Glutamatergic neuron (in vitro differentiated cells): ENCODE results near the gene PPP1R13B. TPM values are rescaled to one million over a fixed set of nuclear protein-coding genes. Genes with fewer than 3 reads are reported as not detected.

ENCODE experiments used
- DNase-seq: peaks from one replicate; pipeline ENCODE4 v3.0.0; 2022
- H3K27ac Mint-ChIP-seq: one replicate; pipeline ENCODE4 v1.8.0; 2020; ENCODE audit warnings: mild to moderate bottlenecking, mixed read lengths, inconsistent platforms; ENCODE audit not compliant: unreplicated experiment
- H3K27me3 Mint-ChIP-seq: one replicate; pipeline ENCODE4 v1.8.0; 2020; ENCODE audit warnings: mild to moderate bottlenecking, moderate library complexity, mixed read lengths, inconsistent platforms; ENCODE audit not compliant: unreplicated experiment
- H3K36me3 Mint-ChIP-seq: one replicate; pipeline ENCODE4 v1.8.0; 2020; ENCODE audit warnings: mild to moderate bottlenecking, mixed read lengths, inconsistent platforms; ENCODE audit not compliant: unreplicated experiment
- H3K4me1 Mint-ChIP-seq: one replicate; pipeline ENCODE4 v1.8.0; 2020; ENCODE audit warnings: mild to moderate bottlenecking, low read depth, mixed read lengths, inconsistent platforms; ENCODE audit not compliant: unreplicated experiment
- H3K4me3 Mint-ChIP-seq: one replicate; pipeline ENCODE4 v1.8.0; 2020; ENCODE audit warnings: mild to moderate bottlenecking, mixed read lengths, inconsistent platforms; ENCODE audit not compliant: unreplicated experiment
- H3K9me3 Mint-ChIP-seq: one replicate; pipeline ENCODE4 v1.8.0; 2020; ENCODE audit warnings: mild to moderate bottlenecking, moderate library complexity, mixed read lengths, inconsistent platforms; ENCODE audit not compliant: unreplicated experiment
- total RNA-seq: library from RNA; stranded (reverse); fragmentation: NEBNext Ultra II Directional; extraction: Animal tissue kit (Norgen Biotek cat#: 25700); gene quantifications from one replicate; pipeline ENCODE4 v1.2.1, GENCODE V29; 2021; ENCODE audit not compliant: unreplicated experiment
- TF ChIP-seq, protein P1 (sequence below): fragments of 200-600 bp; sonication (generic); IDR thresholded peaks from one replicate; pipeline ENCODE4 v1.5.0; 2021; ENCODE audit not compliant: partially characterized antibody, unreplicated experiment

The PPP1R13B gene
- total RNA-seq, 1 donor from 2014 or later: 24.6 TPM

- TF ChIP-seq, protein P1, sequence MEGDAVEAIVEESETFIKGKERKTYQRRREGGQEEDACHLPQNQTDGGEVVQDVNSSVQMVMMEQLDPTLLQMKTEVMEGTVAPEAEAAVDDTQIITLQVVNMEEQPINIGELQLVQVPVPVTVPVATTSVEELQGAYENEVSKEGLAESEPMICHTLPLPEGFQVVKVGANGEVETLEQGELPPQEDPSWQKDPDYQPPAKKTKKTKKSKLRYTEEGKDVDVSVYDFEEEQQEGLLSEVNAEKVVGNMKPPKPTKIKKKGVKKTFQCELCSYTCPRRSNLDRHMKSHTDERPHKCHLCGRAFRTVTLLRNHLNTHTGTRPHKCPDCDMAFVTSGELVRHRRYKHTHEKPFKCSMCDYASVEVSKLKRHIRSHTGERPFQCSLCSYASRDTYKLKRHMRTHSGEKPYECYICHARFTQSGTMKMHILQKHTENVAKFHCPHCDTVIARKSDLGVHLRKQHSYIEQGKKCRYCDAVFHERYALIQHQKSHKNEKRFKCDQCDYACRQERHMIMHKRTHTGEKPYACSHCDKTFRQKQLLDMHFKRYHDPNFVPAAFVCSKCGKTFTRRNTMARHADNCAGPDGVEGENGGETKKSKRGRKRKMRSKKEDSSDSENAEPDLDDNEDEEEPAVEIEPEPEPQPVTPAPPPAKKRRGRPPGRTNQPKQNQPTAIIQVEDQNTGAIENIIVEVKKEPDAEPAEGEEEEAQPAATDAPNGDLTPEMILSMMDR: no peak
- no peaks in the 10 kb centered on the region for H3K36me3 Mint-ChIP-seq
- DNase-seq: no peak
- H3K9me3 Mint-ChIP-seq: peaks cover 9% of the 10 kb centered on the region
- H3K27me3 Mint-ChIP-seq: peaks cover 9% of the 10 kb centered on the region
- peak overlapping the region; percentile 62 for H3K27ac Mint-ChIP-seq
- H3K4me3 Mint-ChIP-seq: no peak overlapping the region
- peaks cover 29% of the 10 kb centered on the region for H3K4me1 Mint-ChIP-seq
Measured at GRCh38 chr14:103684871-103685270, 162.5 kb downstream of the PPP1R13B start.

- H3K27me3 Mint-ChIP-seq: peaks cover 6% of the 10 kb centered on the region
- H3K27ac Mint-ChIP-seq: peak overlapping the region; percentile 62
- H3K36me3 Mint-ChIP-seq: no peaks in the 10 kb centered on the region
- no peak overlapping the region for H3K4me3 Mint-ChIP-seq
- peaks cover 7% of the 10 kb centered on the region for H3K9me3 Mint-ChIP-seq
- H3K4me1 Mint-ChIP-seq: peaks cover 31% of the 10 kb centered on the region
- TF ChIP-seq, protein P1: no peak
- no peak for DNase-seq
Measured at GRCh38 chr14:103684471-103684870, 162.9 kb downstream of the PPP1R13B start.

Other genes with a start within 250 kb of the PPP1R13B start
- 975 TPM for gene KLC1, start 218.4 kb downstream of the PPP1R13B start, total RNA-seq
- gene XRCC3, start 132.1 kb downstream of the PPP1R13B start, total RNA-seq: 4.5 TPM
- 49.1 TPM for gene ZFYVE21, start 131.8 kb downstream of the PPP1R13B start, total RNA-seq
- not detected for gene TDRD9, start 80.9 kb upstream of the PPP1R13B start, total RNA-seq
- not detected for gene RD3L, start 95.0 kb upstream of the PPP1R13B start, total RNA-seq
- not detected for gene ASPG, start 238.1 kb upstream of the PPP1R13B start, total RNA-seq